GM12873 (cell line): ENCODE data around the gene NDST3.

ENCODE experiments used
- TF ChIP-seq, protein P1 (sequence below): IDR thresholded peaks from 2 replicates; pipeline ENCODE4 v1.5.1; 2012; ENCODE audit warnings: low read depth, mild to moderate bottlenecking, moderate library complexity, low read length, control low read depth; ENCODE audit not compliant: insufficient read depth; ENCODE audit errors: missing control alignments

NDST3 gene

DNA sequence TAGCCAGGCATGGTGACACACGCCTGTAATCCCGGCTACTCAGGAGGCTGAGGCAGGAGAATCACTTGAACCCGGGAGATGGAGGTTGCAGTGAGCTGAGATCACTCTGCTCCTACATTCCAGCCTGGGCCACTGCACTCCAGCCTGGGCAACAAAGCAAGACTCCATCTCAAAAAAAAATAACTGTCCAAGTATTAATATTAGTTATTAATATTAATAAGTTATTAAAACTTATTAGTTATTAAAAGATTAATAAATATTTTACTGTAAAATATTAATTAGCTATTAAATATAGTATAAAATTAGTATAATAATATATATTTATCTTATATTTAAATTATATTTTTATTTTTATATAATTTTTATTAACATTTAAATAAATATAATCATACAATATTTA lies 19.5 kb upstream of the NDST3 start:
- TF ChIP-seq, protein P1, sequence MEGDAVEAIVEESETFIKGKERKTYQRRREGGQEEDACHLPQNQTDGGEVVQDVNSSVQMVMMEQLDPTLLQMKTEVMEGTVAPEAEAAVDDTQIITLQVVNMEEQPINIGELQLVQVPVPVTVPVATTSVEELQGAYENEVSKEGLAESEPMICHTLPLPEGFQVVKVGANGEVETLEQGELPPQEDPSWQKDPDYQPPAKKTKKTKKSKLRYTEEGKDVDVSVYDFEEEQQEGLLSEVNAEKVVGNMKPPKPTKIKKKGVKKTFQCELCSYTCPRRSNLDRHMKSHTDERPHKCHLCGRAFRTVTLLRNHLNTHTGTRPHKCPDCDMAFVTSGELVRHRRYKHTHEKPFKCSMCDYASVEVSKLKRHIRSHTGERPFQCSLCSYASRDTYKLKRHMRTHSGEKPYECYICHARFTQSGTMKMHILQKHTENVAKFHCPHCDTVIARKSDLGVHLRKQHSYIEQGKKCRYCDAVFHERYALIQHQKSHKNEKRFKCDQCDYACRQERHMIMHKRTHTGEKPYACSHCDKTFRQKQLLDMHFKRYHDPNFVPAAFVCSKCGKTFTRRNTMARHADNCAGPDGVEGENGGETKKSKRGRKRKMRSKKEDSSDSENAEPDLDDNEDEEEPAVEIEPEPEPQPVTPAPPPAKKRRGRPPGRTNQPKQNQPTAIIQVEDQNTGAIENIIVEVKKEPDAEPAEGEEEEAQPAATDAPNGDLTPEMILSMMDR = no peak

DNA sequence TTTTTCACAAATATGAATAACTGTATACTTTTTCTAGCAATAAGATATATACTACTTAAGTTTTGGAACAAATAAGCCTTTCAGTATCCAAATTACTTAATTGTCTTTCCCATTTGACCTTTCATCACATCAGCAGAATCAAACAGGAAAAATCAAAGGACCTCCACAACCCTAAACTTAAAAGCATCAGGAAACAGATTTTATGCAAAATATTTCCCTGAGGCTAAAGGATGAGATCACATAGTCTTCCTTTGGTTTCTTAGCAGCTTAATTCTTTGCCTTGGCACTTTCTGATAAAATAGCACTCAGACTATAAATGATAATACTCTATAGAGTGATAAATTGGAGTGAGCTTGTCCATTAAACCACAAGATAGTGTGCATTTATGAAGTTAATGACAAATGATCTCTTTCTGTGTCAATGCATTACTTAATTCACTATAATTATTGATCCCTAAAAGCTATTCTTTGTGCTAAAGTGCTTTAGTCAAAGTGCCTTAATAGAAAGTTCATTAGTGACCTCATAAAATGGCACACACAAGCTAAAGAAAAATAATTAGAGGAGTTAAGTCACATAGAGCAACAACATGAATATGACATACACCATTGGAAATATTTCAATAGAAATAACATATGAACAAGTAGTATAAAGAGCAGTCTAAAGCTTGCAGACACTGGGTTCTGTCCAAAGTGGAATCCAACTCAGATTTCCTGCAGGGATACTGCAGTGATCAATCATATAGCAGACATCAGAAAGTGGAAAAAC lies 15.7 kb upstream of the NDST3 start:
- TF ChIP-seq, protein P1 = no peak

DNA sequence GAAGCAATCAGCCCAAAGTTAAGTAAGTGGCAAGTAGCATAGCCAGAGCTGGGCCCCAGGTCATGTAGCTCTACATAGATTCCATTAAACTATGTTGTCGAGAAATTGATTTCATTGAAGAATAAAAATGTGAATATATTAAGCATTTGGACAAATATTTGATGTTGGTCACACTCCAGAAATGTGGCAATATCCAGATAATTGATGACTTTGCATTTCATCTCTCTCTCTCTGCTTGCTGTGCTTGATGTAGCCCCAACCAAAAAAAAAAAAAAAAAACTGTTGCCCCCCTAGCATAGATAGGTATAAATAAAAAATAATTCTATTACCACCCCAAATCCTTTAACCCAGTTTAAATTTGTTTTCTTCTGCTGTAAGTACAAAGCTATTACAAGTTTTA lies 7.5 kb upstream of the NDST3 start:
- TF ChIP-seq, protein P1 = no peak

DNA sequence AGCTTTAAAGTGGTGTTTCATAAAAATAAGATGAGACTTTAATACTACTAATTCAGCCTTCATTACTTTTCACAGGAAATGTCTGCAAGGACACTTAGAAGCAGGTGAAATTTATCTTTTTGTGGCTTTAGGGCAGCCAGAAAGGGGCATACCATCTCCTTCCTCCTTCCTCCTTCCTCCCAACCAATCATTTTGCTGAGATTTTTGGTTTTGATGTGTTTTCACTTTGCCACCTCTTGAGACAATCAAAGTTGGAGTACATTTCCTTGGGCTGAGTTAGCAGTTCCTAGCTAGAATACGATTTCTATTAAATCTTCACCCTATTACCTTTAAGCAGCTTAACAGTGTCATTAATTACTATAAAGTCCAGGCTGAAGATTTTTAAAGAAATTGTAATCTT lies 5.1 kb upstream of the NDST3 start:
- TF ChIP-seq, protein P1 = no peak

DNA sequence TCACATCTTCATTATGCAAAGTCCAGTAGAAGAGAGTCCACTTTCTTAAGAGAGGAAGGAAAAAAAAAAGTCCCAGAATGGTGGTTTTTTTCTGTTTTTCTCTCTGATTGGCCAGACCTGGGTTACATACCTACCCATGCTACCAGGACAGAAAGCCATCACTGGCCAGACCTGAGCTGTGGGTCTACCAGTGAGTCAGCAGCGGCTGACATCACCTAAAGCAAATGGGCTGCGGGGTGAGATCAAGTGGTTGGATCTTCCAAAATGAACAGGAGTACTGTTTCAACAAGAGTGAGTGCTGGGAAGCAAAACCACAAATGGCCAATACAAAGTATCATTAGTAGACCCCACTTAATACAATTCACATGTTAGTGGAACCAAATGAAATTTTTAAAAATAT lies 1.6 kb upstream of the NDST3 start:
- TF ChIP-seq, protein P1 = no peak

DNA sequence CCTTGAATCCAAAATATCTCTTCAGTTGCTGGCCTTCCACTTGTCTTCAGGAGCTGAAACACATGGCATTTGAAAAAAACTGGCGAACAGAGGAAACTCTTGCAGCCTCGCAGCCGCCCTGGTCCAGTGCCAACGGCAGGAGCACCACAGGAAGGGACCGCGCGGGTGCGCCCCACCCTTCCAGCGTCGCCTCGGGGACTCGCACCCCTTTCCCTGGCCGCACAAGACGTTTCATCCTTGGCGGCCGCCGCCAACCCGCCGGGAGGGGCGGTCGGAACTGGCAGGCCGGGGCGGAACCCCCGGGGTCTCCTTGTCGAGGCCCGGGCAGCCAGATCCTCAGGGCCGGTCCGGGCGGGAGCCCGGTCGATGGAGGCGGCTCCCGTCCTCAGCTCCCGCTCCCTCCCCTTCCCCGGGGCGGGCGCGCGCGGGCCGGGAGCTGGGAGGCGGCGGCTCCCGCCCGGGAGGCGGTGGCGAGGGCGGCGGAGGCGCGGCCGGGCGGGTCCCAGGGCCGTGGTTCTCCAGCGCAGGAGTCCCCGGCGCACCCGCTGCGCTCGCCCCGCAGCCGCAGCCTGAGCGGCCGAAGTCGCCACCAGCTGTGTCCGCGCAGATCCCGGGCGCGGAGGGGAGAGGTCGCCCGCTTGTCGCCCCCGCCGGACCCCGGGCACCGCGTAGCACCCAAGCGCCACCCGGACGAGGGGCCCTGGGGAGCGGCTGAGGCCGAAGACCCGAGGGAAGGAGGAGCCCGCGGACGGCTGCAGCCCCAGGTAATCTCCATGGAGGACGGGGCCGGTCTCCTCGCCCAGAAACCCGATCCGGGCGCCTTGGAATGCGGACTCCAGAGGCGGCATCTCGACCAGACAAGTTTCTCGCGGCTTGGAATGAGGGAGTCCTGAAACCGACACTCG lies 886 bp upstream of the NDST3 start:
- TF ChIP-seq, protein P1 = no peak

DNA sequence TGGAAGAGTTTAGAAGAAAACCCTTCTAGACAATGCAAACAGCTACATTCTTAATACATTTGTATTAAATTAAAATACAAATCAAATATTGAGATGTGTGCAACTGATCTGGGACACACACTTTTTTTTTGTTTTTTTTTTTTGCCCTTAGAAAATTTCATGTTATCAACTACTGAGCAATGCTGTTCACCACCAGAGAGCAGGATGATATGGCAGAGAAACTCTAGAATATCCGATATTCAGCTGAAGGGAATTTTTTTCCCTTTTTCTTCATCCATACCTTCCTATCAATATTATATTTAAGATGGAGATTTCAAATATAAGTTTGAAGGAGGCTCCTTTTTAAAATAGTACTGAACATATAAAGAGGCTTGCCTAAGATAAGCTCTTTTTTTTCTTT lies 1.0 kb downstream of the NDST3 start:
- TF ChIP-seq, protein P1 = no peak
